Thyroid gland (tissue), 4 donors: ENCODE measurements around the gene CLIC1. TPM values are rescaled to one million over a fixed set of nuclear protein-coding genes. Genes with fewer than 3 reads are reported as not detected.

Experiments
- DNase-seq, 2 donors: peaks; one replicate each; pipeline ENCODE4 v3.0.0-alpha.2; 2019
- H3K27ac ChIP-seq, 3 donors: fragments of 200-600 bp; sonication (generic); 1 replicate in 2 of 3; 2 replicates in 1 of 3; pipeline ENCODE4 v1.5.1; 2016 to 2019; ENCODE audit warnings: mild to moderate bottlenecking in 1 of 3, moderate library complexity in 1 of 3
- H3K27me3 ChIP-seq: fragments of 200-600 bp; sonication (generic); one replicate; pipeline ENCODE4 v1.5.1; 2019
- H3K36me3 ChIP-seq, 2 donors: fragments of 200-600 bp; sonication (generic); one replicate each; pipeline ENCODE4 v1.5.1; 2016 to 2019
- H3K4me1 ChIP-seq, 2 donors: fragments of 200-600 bp; sonication (generic); one replicate each; pipeline ENCODE4 v1.5.1; 2017 to 2019
- H3K4me3 ChIP-seq, 3 donors: fragments of 200-600 bp; sonication (generic); replicated peaks in 1 of 3; 1 replicate in 2 of 3; 2 replicates in 1 of 3; pipeline ENCODE4 v1.5.1; 2016; ENCODE audit warnings: mild to moderate bottlenecking in 1 of 3
- H3K9me3 ChIP-seq: fragments of 200-600 bp; sonication (generic); one replicate; pipeline ENCODE4 v1.5.1; 2017
- POLR2A ChIP-seq, 2 donors: fragments of 450-650 bp; IDR thresholded peaks; one replicate each; pipeline ENCODE4 v1.6.1; 2017; ENCODE audit warnings: antibody characterized with exemption in 2 of 2, mild to moderate bottlenecking in 2 of 2, moderate library complexity in 1 of 2
- WGBS, 2 donors: methylation state at CpG; one replicate each; pipeline ENCODE4 v1.1.5; 2017; 5-methylcytosine and 5-hydroxymethylcytosine counted together
- intact Hi-C: fragments of 100-400 bp; cut with DNase I; formaldehyde crosslinking; loops from one replicate; pipeline ENCODE4 v1.15.1; 2023
- total RNA-seq, 4 donors: library from RNA; depleted of rRNA; stranded (reverse); fragments of >200 nt; gene quantifications; one replicate each; pipeline ENCODE4 v1.2.3, GENCODE V29; 2016
- TF ChIP-seq, protein P1 (sequence below), 6 experiments: fragments of 200-600 bp in 3 of 6; fragments of 450-650 bp in 3 of 6; sonication (generic) in 3 of 6; IDR thresholded peaks; one replicate each; pipeline ENCODE4 v1.5.1; 2016 to 2019; ENCODE audit warnings: antibody characterized with exemption in 6 of 6, mild to moderate bottlenecking in 2 of 6, inconsistent platforms in 1 of 6, moderate library complexity in 1 of 6

Gene CLIC1
- total RNA-seq, 4 donors from 2014 or later = 222 to 314 (median 247) TPM

DNA sequence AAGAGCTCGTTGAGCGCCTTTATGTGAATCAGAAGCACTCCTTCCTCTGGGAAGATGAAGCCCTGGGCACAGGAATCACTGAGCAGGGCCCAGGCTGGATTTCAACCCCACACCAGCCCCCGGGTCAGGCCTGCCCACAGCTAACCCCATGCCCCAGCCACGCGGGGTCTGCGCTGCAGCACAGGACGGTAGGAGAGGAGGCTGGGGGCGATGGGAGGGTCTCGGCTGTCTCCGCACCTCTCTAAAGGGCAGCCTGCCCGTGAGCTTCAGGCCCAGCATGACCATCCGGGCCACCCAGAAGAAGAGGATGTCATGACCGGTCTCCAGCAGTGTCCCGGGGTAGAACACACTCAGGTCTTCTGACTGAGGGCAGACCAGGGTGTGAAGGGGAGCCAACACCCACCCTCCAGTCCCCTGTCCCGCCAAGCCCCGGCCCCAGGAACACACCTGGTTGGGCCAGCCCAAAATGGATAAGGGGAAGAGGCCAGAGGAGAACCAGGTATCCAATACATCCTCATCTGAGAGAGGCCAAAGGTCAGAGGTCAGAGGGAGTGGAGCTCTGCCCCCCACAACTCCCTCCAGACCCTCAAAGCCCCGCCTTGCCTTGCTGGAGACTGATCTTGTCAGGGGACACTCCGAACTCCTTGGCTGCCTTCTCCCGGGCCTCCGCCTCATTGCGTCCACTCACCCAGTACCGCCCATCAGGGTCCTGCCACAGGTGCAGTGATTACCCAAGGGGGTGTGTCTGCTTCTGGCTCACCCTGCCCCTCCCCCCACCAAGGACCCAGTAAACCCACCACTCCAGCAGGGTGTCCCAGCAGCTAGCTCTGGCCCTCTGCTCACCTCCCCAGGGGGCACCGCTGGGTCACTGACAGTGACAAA, 45.2 kb upstream of the CLIC1 start:
- DNase-seq = no peak
- H3K4me3 ChIP-seq = no peak overlapping the region
- intact Hi-C loops = no loop called here
- no peak for TF ChIP-seq POLR2A (IDR thresholded peaks at IDR 0.05)
- TF ChIP-seq, protein P1, sequence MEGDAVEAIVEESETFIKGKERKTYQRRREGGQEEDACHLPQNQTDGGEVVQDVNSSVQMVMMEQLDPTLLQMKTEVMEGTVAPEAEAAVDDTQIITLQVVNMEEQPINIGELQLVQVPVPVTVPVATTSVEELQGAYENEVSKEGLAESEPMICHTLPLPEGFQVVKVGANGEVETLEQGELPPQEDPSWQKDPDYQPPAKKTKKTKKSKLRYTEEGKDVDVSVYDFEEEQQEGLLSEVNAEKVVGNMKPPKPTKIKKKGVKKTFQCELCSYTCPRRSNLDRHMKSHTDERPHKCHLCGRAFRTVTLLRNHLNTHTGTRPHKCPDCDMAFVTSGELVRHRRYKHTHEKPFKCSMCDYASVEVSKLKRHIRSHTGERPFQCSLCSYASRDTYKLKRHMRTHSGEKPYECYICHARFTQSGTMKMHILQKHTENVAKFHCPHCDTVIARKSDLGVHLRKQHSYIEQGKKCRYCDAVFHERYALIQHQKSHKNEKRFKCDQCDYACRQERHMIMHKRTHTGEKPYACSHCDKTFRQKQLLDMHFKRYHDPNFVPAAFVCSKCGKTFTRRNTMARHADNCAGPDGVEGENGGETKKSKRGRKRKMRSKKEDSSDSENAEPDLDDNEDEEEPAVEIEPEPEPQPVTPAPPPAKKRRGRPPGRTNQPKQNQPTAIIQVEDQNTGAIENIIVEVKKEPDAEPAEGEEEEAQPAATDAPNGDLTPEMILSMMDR (IDR thresholded peaks at IDR 0.05) = no peak
- no peaks in the 10 kb centered on the region for H3K9me3 ChIP-seq
- no peak overlapping the region for H3K27ac ChIP-seq
- H3K27me3 ChIP-seq = no peaks in the 10 kb centered on the region
- WGBS, 2 donors = 91 to 97% methylated on average over 20 to 21 of the region's 23 CpGs
- peaks cover 7 to 10% of the 10 kb centered on the region in 2 donors for H3K4me1 ChIP-seq
- peaks cover 57 to 60% of the 10 kb centered on the region in 2 donors for H3K36me3 ChIP-seq

DNA sequence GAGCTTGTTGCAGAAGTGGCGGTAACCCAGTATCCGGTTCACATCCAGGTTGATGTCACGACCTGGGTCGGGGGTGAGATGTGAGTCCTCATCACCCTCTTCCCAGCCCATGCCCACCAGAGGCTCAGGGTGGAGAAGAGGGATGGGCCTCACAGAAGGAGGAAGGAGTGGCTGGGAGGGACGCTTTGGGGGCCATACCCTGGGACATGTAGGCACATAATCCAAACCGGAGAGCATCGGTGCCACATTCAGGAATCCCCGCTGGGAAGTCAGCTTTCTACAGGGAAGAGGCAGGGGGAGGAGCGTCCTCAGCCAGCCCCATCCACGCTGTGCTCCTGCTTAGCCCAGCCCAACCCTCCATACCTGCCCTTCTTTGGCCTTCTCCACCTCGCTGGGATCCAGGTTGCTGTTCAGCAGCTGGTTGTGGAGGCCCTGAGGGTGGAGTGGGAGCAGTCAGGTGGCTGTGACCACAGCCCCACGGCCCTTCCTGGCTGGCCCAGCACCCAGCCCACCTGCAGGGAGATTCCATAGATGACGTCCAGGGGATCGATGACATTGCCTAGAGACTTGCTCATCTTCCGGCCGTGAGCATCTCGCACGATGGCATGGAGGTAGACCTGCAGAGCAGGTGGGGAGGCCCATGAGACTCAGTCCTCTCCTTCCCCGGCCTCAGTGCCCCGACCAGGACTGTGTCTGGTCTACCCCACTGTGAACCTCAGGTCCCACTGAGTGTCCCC, 44.3 kb upstream of the CLIC1 start:
- TF ChIP-seq, protein P1 (IDR thresholded peaks at IDR 0.05) = no peak
- TF ChIP-seq POLR2A (IDR thresholded peaks at IDR 0.05) = no peak
- no peak overlapping the region for H3K27ac ChIP-seq
- no peak overlapping the region for H3K4me3 ChIP-seq
- WGBS, 2 donors = 90 to 93% methylated on average over 12 to 15 of the region's 20 CpGs
- no peaks in the 10 kb centered on the region for H3K9me3 ChIP-seq
- H3K4me1 ChIP-seq = peaks cover 8 to 14% of the 10 kb centered on the region in 2 donors
- H3K36me3 ChIP-seq = peaks cover 56 to 60% of the 10 kb centered on the region in 2 donors
- intact Hi-C loops = no loop called here
- H3K27me3 ChIP-seq = no peaks in the 10 kb centered on the region
- DNase-seq = no peak

DNA sequence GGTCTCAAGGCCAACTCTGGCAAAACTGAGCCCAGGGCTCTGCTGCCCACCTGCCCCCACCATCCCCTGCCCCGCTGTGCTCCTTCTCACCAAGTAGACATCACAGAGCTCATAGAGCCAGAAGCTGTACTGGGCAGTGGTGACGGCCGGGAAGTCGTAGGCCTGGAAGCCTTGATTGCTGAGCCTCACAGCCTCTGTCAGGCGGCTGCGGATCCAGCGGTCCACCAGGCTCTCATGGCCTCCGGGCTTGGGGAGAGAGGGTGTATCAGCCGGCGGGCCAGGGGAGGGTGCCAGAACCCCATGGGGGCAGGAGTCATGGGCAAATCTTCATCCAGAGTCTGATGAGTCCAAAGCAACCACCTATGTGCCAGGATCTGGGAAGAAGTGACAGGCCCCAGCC, 43.6 kb upstream of the CLIC1 start:
- Histone ChIP-seq H3K4me3 (no peak overlapping the region), H3K36me3 (peaks cover 49 to 54% of the 10 kb centered on the region in 2 donors), H3K27ac (no peak overlapping the region), H3K27me3 (no peaks in the 10 kb centered on the region), H3K9me3 (no peaks in the 10 kb centered on the region), H3K4me1 (peaks cover 8 to 14% of the 10 kb centered on the region in 2 donors)
- WGBS, 2 donors = 90 to 94% methylated on average over 2 to 8 of the region's 10 CpGs
- no peak for DNase-seq
- intact Hi-C loops = no loop called here
- TF ChIP-seq, protein P1 (IDR thresholded peaks at IDR 0.05) = no peak
- TF ChIP-seq POLR2A (IDR thresholded peaks at IDR 0.05) = no peak

DNA sequence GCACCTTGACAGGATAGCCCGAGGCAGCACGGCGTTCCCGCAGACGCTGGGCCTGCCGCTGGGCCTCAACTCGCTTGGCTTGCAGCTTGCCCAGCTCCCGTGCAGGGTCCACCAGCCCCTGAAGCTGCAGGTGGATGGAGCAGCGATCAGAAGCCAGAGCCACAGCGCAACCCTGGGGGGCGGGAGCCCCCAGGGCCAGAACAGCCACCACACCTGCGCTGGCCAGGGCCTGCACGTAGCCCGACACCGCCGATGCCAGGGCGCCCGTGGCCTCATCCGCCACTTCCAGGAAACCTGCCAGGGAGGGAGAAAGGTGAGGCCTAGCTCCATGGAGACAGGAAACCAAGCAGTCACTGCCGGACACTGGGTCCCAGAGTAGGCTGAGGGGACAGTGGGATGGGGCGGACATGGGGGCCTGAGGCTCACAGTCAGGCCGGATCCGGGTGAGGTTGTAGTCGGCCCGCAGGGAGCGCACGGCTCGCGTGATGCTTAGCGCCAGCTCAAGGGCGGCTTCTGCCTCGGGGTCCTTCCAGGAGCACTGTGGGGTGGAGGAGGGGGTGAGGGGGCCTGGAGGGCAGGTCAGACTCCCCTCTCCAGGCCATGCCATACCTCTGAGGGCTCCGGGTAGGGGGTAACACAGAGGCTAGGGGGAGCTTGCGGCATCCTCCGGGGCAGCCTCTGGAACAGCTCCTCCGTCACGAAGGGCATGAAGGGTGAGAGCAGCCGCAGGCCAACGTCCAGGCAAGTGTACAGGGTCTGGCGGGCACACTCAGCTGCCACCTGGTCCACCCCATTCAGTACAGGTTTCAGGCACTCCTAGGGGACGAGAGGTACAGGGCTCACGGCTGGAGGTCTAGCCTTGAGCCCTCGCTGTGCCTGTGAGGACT, 42.9 kb upstream of the CLIC1 start:
- peaks cover 42 to 47% of the 10 kb centered on the region in 2 donors for H3K36me3 ChIP-seq
- DNase-seq = no peak
- H3K27me3 ChIP-seq = no peaks in the 10 kb centered on the region
- 91 to 94% methylated on average over 23 to 29 of the region's 43 CpGs for WGBS, 2 donors
- no peak overlapping the region for H3K27ac ChIP-seq
- no peak overlapping the region for H3K4me3 ChIP-seq
- intact Hi-C loops = no loop called here
- no peaks in the 10 kb centered on the region for H3K9me3 ChIP-seq
- TF ChIP-seq POLR2A (IDR thresholded peaks at IDR 0.05) = no peak
- TF ChIP-seq, protein P1 (IDR thresholded peaks at IDR 0.05) = no peak
- H3K4me1 ChIP-seq = peaks cover 8 to 14% of the 10 kb centered on the region in 2 donors
